BE2C (cell line): ENCODE data around the gene DNAAF8.
"Not testable (repeated sequence)": the region's sequence is repeated elsewhere in the genome, so short reads cannot be mapped to it uniquely, and the experiment has no call there.

ENCODE experiments used
- DNase-seq: peaks from one replicate; pipeline ENCODE4 v3.0.0-alpha.2; 2020
- H3K27me3 ChIP-seq: fragments of 250-450 bp; sonication (Bioruptor Pico); 2 replicates; pipeline ENCODE4 v1.5.1; 2020; ENCODE audit warnings: mild to moderate bottlenecking
- H3K36me3 ChIP-seq: fragments of 250-450 bp; sonication (Bioruptor Pico); 2 replicates; pipeline ENCODE4 v1.5.1; 2020; ENCODE audit warnings: mild to moderate bottlenecking
- H3K4me1 ChIP-seq: fragments of 250-450 bp; sonication (Bioruptor Pico); 2 replicates; pipeline ENCODE4 v1.5.1; 2020
- H3K4me3 ChIP-seq: 2 replicates; pipeline ENCODE4 v1.5.1; 2011; ENCODE audit warnings: low read depth, low read length
- H3K9me3 ChIP-seq: fragments of 250-450 bp; sonication (Bioruptor Pico); 2 replicates; pipeline ENCODE4 v1.5.1; 2020
- TF ChIP-seq, protein P1 (sequence below): IDR thresholded peaks from 2 replicates; pipeline ENCODE4 v1.5.1; 2012; ENCODE audit warnings: mild to moderate bottlenecking, low read depth, low read length

Gene DNAAF8

DNA sequence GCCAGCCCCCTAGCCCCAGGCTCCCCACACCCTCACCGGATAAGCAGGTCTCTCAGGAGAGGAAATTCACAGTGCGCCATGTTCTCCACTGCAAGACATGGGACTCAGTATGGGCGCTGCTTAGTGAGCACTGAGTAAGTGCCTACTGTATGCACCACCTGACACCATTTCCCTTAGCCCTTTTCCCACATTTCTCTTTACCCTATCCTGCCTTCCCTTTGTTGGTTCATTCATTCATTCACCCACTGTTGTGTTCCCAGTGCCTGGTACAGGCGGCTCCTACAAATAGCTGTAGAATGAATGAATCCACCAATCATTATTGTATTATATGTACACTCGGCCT is 43.7 kb downstream of the DNAAF8 start:
- Histone ChIP-seq H3K36me3 (no peaks in the 10 kb centered on the region), H3K27me3 (no peaks in the 10 kb centered on the region), H3K4me3 (no peak overlapping the region), H3K4me1 (no peaks in the 10 kb centered on the region), H3K9me3 (no peaks in the 10 kb centered on the region)
- DNase-seq = no peak
- TF ChIP-seq, protein P1, sequence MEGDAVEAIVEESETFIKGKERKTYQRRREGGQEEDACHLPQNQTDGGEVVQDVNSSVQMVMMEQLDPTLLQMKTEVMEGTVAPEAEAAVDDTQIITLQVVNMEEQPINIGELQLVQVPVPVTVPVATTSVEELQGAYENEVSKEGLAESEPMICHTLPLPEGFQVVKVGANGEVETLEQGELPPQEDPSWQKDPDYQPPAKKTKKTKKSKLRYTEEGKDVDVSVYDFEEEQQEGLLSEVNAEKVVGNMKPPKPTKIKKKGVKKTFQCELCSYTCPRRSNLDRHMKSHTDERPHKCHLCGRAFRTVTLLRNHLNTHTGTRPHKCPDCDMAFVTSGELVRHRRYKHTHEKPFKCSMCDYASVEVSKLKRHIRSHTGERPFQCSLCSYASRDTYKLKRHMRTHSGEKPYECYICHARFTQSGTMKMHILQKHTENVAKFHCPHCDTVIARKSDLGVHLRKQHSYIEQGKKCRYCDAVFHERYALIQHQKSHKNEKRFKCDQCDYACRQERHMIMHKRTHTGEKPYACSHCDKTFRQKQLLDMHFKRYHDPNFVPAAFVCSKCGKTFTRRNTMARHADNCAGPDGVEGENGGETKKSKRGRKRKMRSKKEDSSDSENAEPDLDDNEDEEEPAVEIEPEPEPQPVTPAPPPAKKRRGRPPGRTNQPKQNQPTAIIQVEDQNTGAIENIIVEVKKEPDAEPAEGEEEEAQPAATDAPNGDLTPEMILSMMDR = no peak

- Histone ChIP-seq H3K36me3 (no peaks in the 10 kb centered on the region), H3K4me3 (no peak overlapping the region), H3K27me3 (no peaks in the 10 kb centered on the region), H3K9me3 (no peaks in the 10 kb centered on the region), H3K4me1 (no peaks in the 10 kb centered on the region)
- DNase-seq = no peak
- TF ChIP-seq, protein P1 = no peak
Measured at GRCh38 chr16:4780235-4780634, 45.9 kb downstream of the DNAAF8 start.

DNA sequence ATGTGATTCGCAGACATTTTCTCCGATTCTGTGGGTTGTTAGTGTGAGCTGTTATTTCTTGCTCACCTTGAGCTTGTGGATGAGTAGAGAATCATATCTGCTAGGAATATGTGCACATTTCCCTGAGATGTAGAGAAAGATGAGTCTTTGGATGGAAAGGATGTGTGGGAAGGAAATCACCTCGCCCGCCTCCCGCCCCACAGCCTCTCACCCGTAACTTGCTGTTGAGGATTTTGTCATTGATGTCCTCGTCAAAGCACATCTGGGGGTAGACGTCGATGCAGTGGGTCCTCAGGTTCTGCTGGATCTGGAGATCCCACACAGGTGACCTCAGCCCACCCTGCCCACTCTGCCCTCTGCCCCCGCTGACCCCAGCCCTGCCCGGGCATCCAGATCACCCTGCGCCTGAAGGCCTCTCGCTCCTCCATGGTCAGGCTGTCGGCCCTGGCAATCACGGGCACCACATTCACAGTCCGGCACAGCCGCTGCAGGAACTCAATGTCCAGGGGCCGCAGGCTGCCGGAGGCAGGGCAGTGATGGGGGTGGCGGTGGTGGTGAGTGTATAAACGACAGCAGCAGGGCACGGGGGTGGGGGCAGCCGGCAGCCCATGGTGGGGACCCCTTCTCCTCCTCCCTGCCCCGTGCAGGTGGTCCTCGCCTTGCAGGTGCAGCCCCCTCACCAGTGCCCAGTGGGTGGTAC is 49.1 kb downstream of the DNAAF8 start:
- Histone ChIP-seq H3K4me3 (no peak overlapping the region), H3K4me1 (peaks cover 2% of the 10 kb centered on the region; the same call in 1 of the 2 replicates), H3K27me3 (no peaks in the 10 kb centered on the region), H3K36me3 (no peaks in the 10 kb centered on the region), H3K9me3 (no peaks in the 10 kb centered on the region)
- no peak for DNase-seq
- TF ChIP-seq, protein P1 = no peak

DNA sequence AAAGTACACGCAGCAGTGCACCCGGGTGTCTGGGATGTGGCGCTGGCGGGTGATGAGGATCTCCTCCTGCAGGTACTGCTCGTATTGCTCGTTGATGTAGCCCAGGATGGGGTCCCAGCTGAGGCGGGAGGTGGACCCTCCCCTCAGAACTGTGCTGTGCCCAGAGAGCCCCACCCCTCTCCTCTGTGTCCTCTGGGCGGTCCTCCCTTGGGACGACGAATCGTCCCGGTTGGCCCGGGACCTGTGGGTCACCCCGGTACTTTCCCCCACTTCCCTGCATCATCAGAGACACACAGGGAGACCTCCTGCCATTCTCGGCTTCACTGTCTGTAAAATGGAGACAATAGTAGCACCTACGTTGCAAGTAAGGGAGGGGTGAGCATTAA is 49.6 kb downstream of the DNAAF8 start:
- Histone ChIP-seq H3K27me3 (no peaks in the 10 kb centered on the region), H3K4me1 (peaks cover 4% of the 10 kb centered on the region; the same call in 1 of the 2 replicates), H3K36me3 (no peaks in the 10 kb centered on the region), H3K4me3 (no peak overlapping the region), H3K9me3 (no peaks in the 10 kb centered on the region)
- TF ChIP-seq, protein P1 = no peak
- no peak for DNase-seq

DNA sequence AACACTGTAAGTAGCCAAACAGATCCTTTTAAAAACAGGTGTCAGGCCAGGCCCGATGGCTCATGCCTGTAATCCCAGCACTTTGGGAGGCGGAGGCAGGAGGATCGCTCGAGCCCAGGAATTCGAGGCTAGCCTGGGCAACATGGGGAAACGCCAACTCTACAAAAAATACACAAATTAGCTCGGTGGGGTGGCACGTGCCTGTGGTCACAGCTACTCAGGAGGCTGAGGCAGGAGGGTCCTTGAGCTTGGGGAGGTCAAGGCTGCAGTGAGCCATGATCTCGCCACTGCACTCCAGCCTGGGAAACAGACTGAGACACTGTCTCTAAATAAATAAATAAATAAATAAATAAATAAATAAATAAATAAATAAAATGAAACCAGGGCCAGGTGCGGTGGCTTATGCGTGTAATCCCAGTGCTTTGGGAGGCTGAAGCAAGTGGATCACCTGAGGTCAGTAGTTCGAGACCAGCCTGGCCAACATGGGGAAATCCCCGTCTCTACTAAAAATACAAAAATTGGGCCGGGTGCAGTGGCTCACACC is 50.2 kb downstream of the DNAAF8 start:
- H3K36me3 ChIP-seq, DNase-seq, H3K4me1 ChIP-seq, H3K27me3 ChIP-seq, H3K9me3 ChIP-seq, H3K4me3 ChIP-seq: not testable (repeated sequence)

GRCh38 chr16:4785758-4786433 is 51.6 kb downstream of the DNAAF8 start:
- peaks cover 4% of the 10 kb centered on the region; the same call in 1 of the 2 replicates for H3K4me1 ChIP-seq
- H3K27me3 ChIP-seq = no peaks in the 10 kb centered on the region
- no peaks in the 10 kb centered on the region for H3K36me3 ChIP-seq
- TF ChIP-seq, protein P1 = no peak
- no peak overlapping the region for H3K4me3 ChIP-seq
- H3K9me3 ChIP-seq = no peaks in the 10 kb centered on the region
- no peak for DNase-seq
